ENCODE results near the gene ONECUT2. TPM values are rescaled to one million over a fixed set of nuclear protein-coding genes. Genes with fewer than 3 reads are reported as not detected.

ONECUT2 gene
- total RNA-seq, 4 donors from 2014 or later, result under 0.01 to 0.09 (median 0.04) TPM; not detected in 1

GRCh38 chr18:57527556-57528229 is 92.5 kb downstream of the ONECUT2 start:
- intact Hi-C loops (cut with DNase I), result no loop called here
- 54 to 62% methylated on average over 13 of the region's 13 CpGs for WGBS, 2 donors
- no peak for DNase-seq
- Histone ChIP-seq H3K36me3 (no peaks in the 10 kb centered on the region), H3K27me3 (no peaks in the 10 kb centered on the region), H3K4me3 (no peak overlapping the region), H3K27ac (no peak overlapping the region), H3K4me1 (peaks cover 0 to under 1% (median 0%) of the 10 kb centered on the region in 3 donors), H3K9me3 (no peaks in the 10 kb centered on the region)
- TF ChIP-seq POLR2A (IDR thresholded peaks at IDR 0.05) (no peak), CTCF (IDR thresholded peaks at IDR 0.05) (no peak)

GRCh38 chr18:57529151-57529550 is 94.0 kb downstream of the ONECUT2 start:
- no peak for DNase-seq
- intact Hi-C loops (cut with DNase I), result no loop called here
- TF ChIP-seq POLR2A (IDR thresholded peaks at IDR 0.05) (no peak), CTCF (IDR thresholded peaks at IDR 0.05) (no peak)

GRCh38 chr18:57533006-57533867 is 98.1 kb downstream of the ONECUT2 start:
- Histone ChIP-seq H3K36me3 (no peaks in the 10 kb centered on the region), H3K4me3 (no peak overlapping the region), H3K27me3 (no peaks in the 10 kb centered on the region), H3K9me3 (no peaks in the 10 kb centered on the region), H3K4me1 (peaks cover 0 to 8% (median 3%) of the 10 kb centered on the region in 3 donors), H3K27ac (no peak overlapping the region)
- 28 to 50% methylated on average over 12 to 16 of the region's 16 CpGs for WGBS, 2 donors
- TF ChIP-seq POLR2A (IDR thresholded peaks at IDR 0.05), result no peak
- no peak for TF ChIP-seq CTCF (IDR thresholded peaks at IDR 0.05)
- intact Hi-C loops (cut with DNase I), result no loop called here
- no peak for DNase-seq

More at GRCh38 chr18:57529151-57529550, 94.0 kb downstream of the ONECUT2 start:
- 70 to 73% methylated on average over 7 of the region's 7 CpGs for WGBS, 2 donors
- Histone ChIP-seq H3K27ac (no peak overlapping the region), H3K9me3 (no peaks in the 10 kb centered on the region), H3K4me3 (no peak overlapping the region), H3K4me1 (peaks cover 0 to 8% (median 3%) of the 10 kb centered on the region in 3 donors), H3K36me3 (no peaks in the 10 kb centered on the region), H3K27me3 (no peaks in the 10 kb centered on the region)

GRCh38 chr18:57533868-57534510 is 98.8 kb downstream of the ONECUT2 start:
- no peak overlapping the region for H3K27ac ChIP-seq
- peaks cover 0 to 8% (median 3%) of the 10 kb centered on the region in 3 donors for H3K4me1 ChIP-seq
- DNase-seq, result no peak
- WGBS, 2 donors, result 44 to 62% methylated on average over 3 of the region's 4 CpGs
- H3K4me3 ChIP-seq, result no peak overlapping the region
- no peaks in the 10 kb centered on the region for H3K9me3 ChIP-seq
- peaks cover 0 to 2% (median 0%) of the 10 kb centered on the region in 4 donors for H3K27me3 ChIP-seq
- intact Hi-C loops (cut with DNase I), result no loop called here
- H3K36me3 ChIP-seq, result no peaks in the 10 kb centered on the region
- no peak for TF ChIP-seq POLR2A (IDR thresholded peaks at IDR 0.05)
- TF ChIP-seq CTCF (IDR thresholded peaks at IDR 0.05), result no peak

Data from esophagus squamous epithelium (tissue), 5 donors.